ENCODE data around the gene OR2H1.
"Not testable (repeated sequence)": the region's sequence is repeated elsewhere in the genome, so short reads cannot be mapped to it uniquely, and the experiment has no call there.

The OR2H1 gene

GRCh38 chr6:29456971-29457370, at the start of gene OR2H1, which contains the start of gene OR11A1:
Gene OR2H1, plus strand, starts transcription at chr6:29457155. Its CDS starts 4,615 bp downstream, at chr6:29461770.
Gene OR11A1, minus strand, starts transcription at chr6:29457071. Its CDS starts 29,430 bp downstream, at chr6:29427641.
- DNase-seq = no peak

- DNase-seq = no peak
These were observed 42.4 kb upstream of the OR2H1 start, which contains the start of gene OR12D1 for GRCh38 chr6:29414588-29414987. Gene OR12D1, plus strand, starts transcription at chr6:29414928.

- DNase-seq = no peak
These were observed 37.4 kb upstream of the OR2H1 start for GRCh38 chr6:29419516-29419915.

DNA sequence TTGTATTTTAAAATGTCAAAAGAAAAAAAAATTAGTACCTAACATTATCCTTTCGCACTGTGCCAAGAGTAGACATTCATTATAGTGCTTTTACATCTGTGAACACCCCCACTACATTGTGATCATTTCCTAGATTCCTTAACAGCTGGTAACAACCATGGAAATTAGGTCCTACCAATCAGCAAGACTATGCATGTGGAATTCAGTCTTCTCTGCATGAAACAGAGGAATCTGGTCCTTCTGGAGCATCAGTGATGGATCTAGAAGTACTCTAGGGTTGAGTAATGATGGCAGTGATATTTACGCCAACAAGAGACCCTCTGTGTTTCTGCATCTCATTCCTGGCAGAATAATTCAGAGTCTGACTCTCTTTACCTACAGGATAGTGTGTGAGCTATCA, 32.8 kb upstream of the OR2H1 start:
- DNase-seq = no peak

- DNase-seq = no peak
These were observed 32.4 kb upstream of the OR2H1 start for GRCh38 chr6:29424575-29424974.

DNA sequence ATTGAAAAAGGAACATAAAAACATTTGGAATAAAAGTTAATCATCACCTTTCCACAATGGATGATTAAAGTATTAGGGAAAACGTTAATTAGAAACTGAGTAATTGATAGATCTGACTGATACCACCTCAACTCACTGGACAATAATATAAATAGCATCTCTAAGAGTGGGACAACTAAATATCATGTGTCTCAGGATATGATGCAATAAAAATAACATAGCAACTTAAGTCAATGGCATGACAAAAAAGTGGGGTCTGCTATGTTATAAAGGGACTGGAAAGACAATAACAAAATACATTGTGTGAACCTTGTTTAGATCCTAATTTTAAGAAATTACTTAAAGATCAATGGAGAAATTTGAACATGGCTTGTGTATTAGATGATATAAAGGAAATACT, 31.9 kb upstream of the OR2H1 start:
- no peak for DNase-seq

- no peak for DNase-seq
These were observed 30.3 kb upstream of the OR2H1 start for GRCh38 chr6:29426654-29427053.

- DNase-seq = not testable (repeated sequence)
These were observed 20.2 kb upstream of the OR2H1 start for GRCh38 chr6:29436730-29437129.

GRCh38 chr6:29439006-29439405, 17.9 kb upstream of the OR2H1 start, which contains the start of gene OR10C1:
Gene OR10C1, plus strand, starts transcription at chr6:29439306. Its CDS starts 710 bp downstream, at chr6:29440016.
- no peak for DNase-seq

GRCh38 chr6:29442719-29443118, 14.2 kb upstream of the OR2H1 start:
- no peak for DNase-seq

DNA sequence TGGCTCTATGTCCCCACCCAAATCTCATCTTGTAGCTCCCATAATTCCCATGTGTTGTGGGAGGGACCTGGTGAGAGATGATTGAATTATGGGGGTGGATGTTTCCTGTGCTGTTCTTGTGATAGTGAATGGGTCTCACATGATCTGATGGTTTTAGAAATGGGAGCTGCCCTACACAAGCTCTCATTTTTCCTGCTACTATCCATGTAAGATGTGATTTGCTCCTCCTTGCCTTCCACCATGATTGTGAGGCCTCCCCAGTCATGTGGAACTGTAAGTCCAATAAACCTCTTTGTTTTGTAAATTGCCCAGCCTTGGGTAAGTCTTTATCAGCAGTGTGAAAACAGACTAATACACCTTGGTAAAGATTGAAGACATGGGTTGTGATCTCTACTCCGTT, 12.9 kb upstream of the OR2H1 start:
- not testable (repeated sequence) for DNase-seq

- no peak for DNase-seq
These were observed 9.3 kb upstream of the OR2H1 start for GRCh38 chr6:29447670-29448069.

DNA sequence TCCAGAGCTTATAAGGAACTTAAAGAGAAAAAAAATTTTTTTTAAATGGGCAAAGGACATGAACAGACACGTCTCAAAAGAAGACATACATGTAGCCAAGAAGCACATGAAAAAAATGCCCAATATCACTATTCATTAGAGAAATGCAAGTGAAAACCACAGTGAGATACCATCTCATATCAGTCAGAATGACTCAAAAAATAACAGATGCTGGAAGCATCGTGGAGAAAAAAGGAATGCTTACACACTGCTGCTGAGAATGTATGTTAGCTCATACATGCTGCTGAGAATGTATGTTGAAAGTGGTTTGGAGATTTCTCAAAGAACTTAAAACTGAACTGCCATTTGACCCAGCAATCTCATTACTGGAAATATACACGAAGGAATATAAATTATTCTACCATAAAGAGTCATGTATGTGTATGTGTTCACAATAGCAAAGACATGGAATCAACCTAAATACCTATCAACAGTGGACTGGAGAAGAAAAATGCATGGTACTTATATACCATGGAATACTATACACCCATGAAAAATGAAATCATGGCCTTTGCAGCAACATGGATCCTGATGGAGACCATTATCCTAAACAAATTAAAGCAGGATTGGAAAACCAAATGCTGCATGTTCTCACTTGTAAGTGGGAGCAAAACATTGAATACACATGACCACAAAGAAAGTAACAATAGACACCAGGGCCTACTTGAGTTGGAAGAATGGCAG, 5.3 kb upstream of the OR2H1 start:
- DNase-seq = no peak

DNA sequence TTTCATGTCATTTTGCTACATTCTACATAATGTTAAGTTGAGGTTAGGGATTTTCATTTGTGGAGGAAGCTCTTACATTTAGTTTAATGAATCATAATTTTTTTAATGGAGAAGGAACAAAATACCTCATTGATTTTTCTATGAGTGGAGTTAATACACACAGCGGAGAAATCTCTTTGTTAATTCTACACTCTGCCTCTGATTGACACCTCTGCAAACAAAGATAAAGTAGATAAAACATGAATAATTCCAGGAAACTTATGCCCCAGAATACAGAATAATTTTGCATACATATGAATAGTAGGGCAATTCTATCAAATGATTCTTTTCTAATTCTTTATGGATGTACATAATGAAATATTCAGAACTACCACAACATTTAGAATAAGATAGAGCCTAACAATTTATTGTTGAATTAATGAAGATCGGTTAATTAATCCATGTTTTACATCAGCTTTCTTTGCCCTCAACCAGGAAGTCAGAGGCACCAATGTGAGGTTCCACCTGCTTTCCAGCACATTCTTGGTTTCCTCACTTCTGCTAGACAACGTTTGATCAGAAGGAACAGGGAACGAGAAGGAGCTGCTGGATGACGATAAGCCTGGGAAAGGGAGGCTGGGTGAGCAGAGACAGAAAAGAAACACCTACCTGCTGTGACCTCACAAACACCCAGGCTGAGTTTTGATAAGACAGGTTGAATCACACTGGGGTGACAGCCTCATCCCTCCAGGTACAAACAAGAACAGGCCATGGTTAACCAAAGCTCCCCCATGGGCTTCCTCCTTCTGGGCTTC, 4.3 kb downstream of the OR2H1 start:
- no peak for DNase-seq

GRCh38 chr6:29462022-29462421, 5.1 kb downstream of the OR2H1 start:
- DNase-seq = no peak

GRCh38 chr6:29465279-29465678, 8.3 kb downstream of the OR2H1 start:
- DNase-seq = no peak

DNA sequence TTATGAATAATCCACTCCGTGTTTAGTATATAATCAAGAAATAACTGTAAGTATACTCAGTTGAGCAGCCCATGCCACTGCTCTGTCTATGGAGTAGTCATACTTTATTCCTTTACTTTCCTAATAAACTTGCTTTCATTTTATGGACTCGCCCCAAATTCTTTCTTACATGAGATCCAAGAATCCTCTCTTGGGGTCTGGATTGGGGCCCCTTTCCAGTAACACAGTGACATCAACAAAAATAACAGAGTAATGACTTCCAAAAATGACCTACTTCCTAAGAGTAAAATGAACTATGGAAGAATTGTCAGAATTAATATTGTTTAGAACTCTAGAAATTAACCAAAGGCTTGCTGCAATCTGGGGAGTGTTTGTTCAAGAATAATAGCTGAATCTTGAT, 8.8 kb downstream of the OR2H1 start:
- no peak for DNase-seq

GRCh38 chr6:29466241-29466640, 9.3 kb downstream of the OR2H1 start:
- DNase-seq = no peak

- no peak for DNase-seq
These were observed 18.0 kb downstream of the OR2H1 start for GRCh38 chr6:29474996-29475395.

GRCh38 chr6:29477923-29478450, 21.0 kb downstream of the OR2H1 start:
- DNase-seq = no peak

GRCh38 chr6:29478740-29479139, 21.8 kb downstream of the OR2H1 start:
- DNase-seq = no peak

DNA sequence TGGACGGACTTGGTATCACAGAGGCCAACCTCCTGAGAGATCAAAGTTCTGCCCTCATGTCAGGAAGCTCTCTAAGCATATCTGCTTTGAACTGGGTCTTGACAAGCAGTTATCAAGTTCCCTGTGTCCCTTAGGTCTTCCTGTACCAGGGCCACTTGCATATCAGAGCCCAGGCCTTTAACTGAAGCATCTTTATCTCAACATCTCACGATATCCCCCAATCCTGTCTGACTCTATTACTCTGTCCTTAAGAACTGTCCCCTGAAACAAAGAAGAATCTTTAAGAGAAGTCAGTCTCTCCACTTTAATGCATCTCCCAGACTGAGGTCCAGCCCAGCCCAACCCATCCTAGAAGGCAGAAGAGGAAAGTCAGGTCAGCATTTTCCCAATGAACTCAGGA, 22.6 kb downstream of the OR2H1 start:
- no peak for DNase-seq

- DNase-seq = no peak
These were observed 26.2 kb downstream of the OR2H1 start for GRCh38 chr6:29483186-29483585.

DNA sequence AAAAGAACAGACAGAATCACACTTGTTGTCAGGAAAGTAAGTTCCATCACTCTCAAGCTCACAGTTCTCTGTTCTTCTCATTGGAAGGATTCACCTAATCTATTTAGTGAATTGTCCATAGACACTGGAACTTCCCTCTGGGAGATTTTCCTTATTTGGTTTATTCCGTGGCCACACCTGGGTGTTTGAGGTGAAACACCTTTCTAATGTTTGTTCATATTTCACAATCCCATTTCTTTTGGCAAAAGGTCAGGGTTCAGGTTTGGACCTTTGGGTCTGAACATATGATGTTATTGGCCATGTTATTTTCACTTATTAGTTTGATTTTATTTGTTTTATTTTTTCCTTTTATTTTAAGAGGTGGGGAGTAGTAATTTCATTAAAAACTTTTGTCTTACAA, 26.8 kb downstream of the OR2H1 start:
- DNase-seq = no peak
